Hepatocyte (in vitro differentiated cells): ENCODE data around the gene STK11IP.

ENCODE experiments used
- CTCF ChIP-seq: fragments of 200-600 bp; sonication (generic); IDR thresholded peaks from 2 replicates; pipeline ENCODE4 v1.5.1; 2016; ENCODE audit warnings: antibody characterized with exemption, mild to moderate bottlenecking; ENCODE audit not compliant: poor library complexity
- EZH2 ChIP-seq: fragments of 200-600 bp; sonication (generic); IDR thresholded peaks from 2 replicates; pipeline ENCODE4 v1.6.1; 2016; ENCODE audit warnings: antibody characterized with exemption, mild to moderate bottlenecking, borderline replicate concordance

GRCh38 chr2:219595256-219595655 lies 2.4 kb upstream of the STK11IP start:
- TF ChIP-seq CTCF (no peak), EZH2 (no peak)
